HG03575 (cell line): ENCODE data around the gene LRRC70.
"Not testable (repeated sequence)": the region's sequence is repeated elsewhere in the genome, so short reads cannot be mapped to it uniquely, and the experiment has no call there.

Source experiments
- ATAC-seq: cut with Tn5 transposase; IDR thresholded peaks from one replicate; pipeline ENCODE4 v1.9.1; 2021; ENCODE audit not compliant: unreplicated experiment, insufficient number of reproducible peaks, low FRiP score; ENCODE audit errors: extremely low read depth

The LRRC70 gene

GRCh38 chr5:62596691-62597090 lies 18.1 kb downstream of the LRRC70 start:
- ATAC-seq = no peak

- no peak for ATAC-seq
These were observed 18.7 kb downstream of the LRRC70 start for GRCh38 chr5:62597314-62597713.

GRCh38 chr5:62600560-62601252 lies 22.1 kb downstream of the LRRC70 start:
- no peak for ATAC-seq

- no peak for ATAC-seq
These were observed 25.3 kb downstream of the LRRC70 start for GRCh38 chr5:62603934-62604333.

GRCh38 chr5:62605638-62606037 lies 27.0 kb downstream of the LRRC70 start:
- no peak for ATAC-seq

- no peak for ATAC-seq
These were observed 28.3 kb downstream of the LRRC70 start for GRCh38 chr5:62606878-62607277.

- no peak for ATAC-seq
These were observed 29.0 kb downstream of the LRRC70 start for GRCh38 chr5:62607615-62608014.

- ATAC-seq = no peak
These were observed 30.2 kb downstream of the LRRC70 start for GRCh38 chr5:62608529-62609511.

- ATAC-seq = no peak
These were observed 35.7 kb downstream of the LRRC70 start for GRCh38 chr5:62614355-62614754.

GRCh38 chr5:62616615-62617277 lies 38.1 kb downstream of the LRRC70 start:
- ATAC-seq = no peak

GRCh38 chr5:62617943-62618342 lies 39.3 kb downstream of the LRRC70 start:
- no peak for ATAC-seq

GRCh38 chr5:62620761-62621160 lies 42.1 kb downstream of the LRRC70 start:
- no peak for ATAC-seq

GRCh38 chr5:62621280-62621679 lies 42.7 kb downstream of the LRRC70 start:
- ATAC-seq = no peak

- no peak for ATAC-seq
These were observed 44.7 kb downstream of the LRRC70 start for GRCh38 chr5:62623271-62623670.

- not testable (repeated sequence) for ATAC-seq
These were observed 45.8 kb downstream of the LRRC70 start for GRCh38 chr5:62624436-62624835.

GRCh38 chr5:62626534-62626933 lies 47.9 kb downstream of the LRRC70 start:
- no peak for ATAC-seq

GRCh38 chr5:62627121-62627520 lies 48.5 kb downstream of the LRRC70 start:
- no peak for ATAC-seq

GRCh38 chr5:62627901-62628300 lies 49.3 kb downstream of the LRRC70 start:
- no peak for ATAC-seq
